ENCODE measurements around the gene KCNIP4. TPM values are rescaled to one million over a fixed set of nuclear protein-coding genes. Genes with fewer than 3 reads are reported as not detected.

Gene KCNIP4
- total RNA-seq, 3 donors from 2014 or later: 0.96 to 11.3 (median 2.4) TPM

GRCh38 chr4:21986307-21986706 lies 37.7 kb upstream of the KCNIP4 start:
- TF ChIP-seq, protein P1, sequence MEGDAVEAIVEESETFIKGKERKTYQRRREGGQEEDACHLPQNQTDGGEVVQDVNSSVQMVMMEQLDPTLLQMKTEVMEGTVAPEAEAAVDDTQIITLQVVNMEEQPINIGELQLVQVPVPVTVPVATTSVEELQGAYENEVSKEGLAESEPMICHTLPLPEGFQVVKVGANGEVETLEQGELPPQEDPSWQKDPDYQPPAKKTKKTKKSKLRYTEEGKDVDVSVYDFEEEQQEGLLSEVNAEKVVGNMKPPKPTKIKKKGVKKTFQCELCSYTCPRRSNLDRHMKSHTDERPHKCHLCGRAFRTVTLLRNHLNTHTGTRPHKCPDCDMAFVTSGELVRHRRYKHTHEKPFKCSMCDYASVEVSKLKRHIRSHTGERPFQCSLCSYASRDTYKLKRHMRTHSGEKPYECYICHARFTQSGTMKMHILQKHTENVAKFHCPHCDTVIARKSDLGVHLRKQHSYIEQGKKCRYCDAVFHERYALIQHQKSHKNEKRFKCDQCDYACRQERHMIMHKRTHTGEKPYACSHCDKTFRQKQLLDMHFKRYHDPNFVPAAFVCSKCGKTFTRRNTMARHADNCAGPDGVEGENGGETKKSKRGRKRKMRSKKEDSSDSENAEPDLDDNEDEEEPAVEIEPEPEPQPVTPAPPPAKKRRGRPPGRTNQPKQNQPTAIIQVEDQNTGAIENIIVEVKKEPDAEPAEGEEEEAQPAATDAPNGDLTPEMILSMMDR (IDR thresholded peaks at IDR 0.05): no peak
- DNase-seq (peak in 1 of 3 donors; percentile 4), ATAC-seq (no peak)
- intact Hi-C loops (cut with DNase I, micrococcal nuclease): no loop called here
- H3K4me3 ChIP-seq: no peak overlapping the region
- no peaks in the 10 kb centered on the region for H3K9me3 ChIP-seq
- no peaks in the 10 kb centered on the region for H3K36me3 ChIP-seq (ENCODE audit: low read depth)
- no peaks in the 10 kb centered on the region for H3K4me1 ChIP-seq (ENCODE audit: low read depth)

DNA sequence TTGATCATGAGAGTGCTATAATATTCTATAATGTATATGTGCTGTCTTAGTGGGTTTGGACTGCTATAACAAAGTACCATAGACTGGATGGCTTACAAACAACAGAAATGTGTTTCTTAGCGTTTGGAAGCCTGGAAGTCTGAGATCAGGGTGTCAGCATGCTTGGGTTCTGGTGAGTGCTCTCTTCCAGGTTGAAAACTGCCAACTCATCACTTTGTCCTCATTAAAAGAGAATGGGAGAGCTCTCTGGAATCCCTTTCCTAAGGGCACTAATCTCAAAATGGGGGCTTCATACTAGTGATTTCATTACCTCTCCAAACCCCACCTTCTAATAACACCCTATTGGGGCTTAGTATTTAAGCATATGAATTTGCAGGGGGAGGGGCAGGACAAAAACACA lies 33.5 kb upstream of the KCNIP4 start:
- intact Hi-C loops (cut with DNase I, micrococcal nuclease): no loop called here
- no peaks in the 10 kb centered on the region for H3K9me3 ChIP-seq
- H3K36me3 ChIP-seq (ENCODE audit: low read depth): no peaks in the 10 kb centered on the region
- no peak for DNase-seq
- ATAC-seq: no peak
- no peaks in the 10 kb centered on the region for H3K4me1 ChIP-seq (ENCODE audit: low read depth)
- TF ChIP-seq, protein P1 (IDR thresholded peaks at IDR 0.05): no peak
- no peak overlapping the region for H3K4me3 ChIP-seq

- ATAC-seq: no peak
- DNase-seq: no peak
- H3K4me3 ChIP-seq: no peak overlapping the region
- H3K9me3 ChIP-seq: no peaks in the 10 kb centered on the region
- intact Hi-C loops (cut with DNase I, micrococcal nuclease): no loop called here
- no peaks in the 10 kb centered on the region for H3K4me1 ChIP-seq (ENCODE audit: low read depth)
- no peaks in the 10 kb centered on the region for H3K36me3 ChIP-seq (ENCODE audit: low read depth)
- TF ChIP-seq, protein P1 (IDR thresholded peaks at IDR 0.05): no peak
Measured at GRCh38 chr4:21979196-21979595, 30.6 kb upstream of the KCNIP4 start.

DNA sequence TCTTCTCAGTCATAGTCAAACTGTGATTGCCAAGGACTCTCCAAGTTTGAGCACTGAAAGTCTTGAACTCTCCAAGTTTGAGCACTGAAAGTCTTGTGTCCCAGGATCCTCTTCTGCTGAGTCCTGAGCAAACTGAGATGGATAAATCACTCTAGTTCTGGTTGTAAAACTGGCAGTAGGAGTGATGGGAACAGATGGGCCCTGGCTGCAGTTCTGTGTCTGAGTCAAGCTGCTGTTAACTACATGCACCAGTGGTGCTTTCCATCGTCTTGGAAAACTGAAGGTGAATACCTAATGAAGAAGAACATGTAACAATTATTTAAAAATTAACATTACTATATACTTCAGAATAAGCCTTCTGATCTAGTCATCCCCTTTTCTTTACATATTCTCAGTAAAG lies 27.6 kb upstream of the KCNIP4 start:
- TF ChIP-seq, protein P1 (IDR thresholded peaks at IDR 0.05): no peak
- no peaks in the 10 kb centered on the region for H3K36me3 ChIP-seq (ENCODE audit: low read depth)
- H3K4me3 ChIP-seq: no peak overlapping the region
- DNase-seq (no peak), ATAC-seq (no peak)
- H3K4me1 ChIP-seq (ENCODE audit: low read depth): no peaks in the 10 kb centered on the region
- intact Hi-C loops (cut with DNase I, micrococcal nuclease): no loop called here
- no peaks in the 10 kb centered on the region for H3K9me3 ChIP-seq

GRCh38 chr4:21973850-21974249 lies 25.3 kb upstream of the KCNIP4 start:
- no peak for DNase-seq
- no peak for ATAC-seq
- intact Hi-C loops (cut with DNase I, micrococcal nuclease): no loop called here
- no peaks in the 10 kb centered on the region for H3K9me3 ChIP-seq
- TF ChIP-seq, protein P1 (IDR thresholded peaks at IDR 0.05): no peak
- no peak overlapping the region for H3K4me3 ChIP-seq
- no peaks in the 10 kb centered on the region for H3K36me3 ChIP-seq (ENCODE audit: low read depth)
- H3K4me1 ChIP-seq (ENCODE audit: low read depth): no peaks in the 10 kb centered on the region

DNA sequence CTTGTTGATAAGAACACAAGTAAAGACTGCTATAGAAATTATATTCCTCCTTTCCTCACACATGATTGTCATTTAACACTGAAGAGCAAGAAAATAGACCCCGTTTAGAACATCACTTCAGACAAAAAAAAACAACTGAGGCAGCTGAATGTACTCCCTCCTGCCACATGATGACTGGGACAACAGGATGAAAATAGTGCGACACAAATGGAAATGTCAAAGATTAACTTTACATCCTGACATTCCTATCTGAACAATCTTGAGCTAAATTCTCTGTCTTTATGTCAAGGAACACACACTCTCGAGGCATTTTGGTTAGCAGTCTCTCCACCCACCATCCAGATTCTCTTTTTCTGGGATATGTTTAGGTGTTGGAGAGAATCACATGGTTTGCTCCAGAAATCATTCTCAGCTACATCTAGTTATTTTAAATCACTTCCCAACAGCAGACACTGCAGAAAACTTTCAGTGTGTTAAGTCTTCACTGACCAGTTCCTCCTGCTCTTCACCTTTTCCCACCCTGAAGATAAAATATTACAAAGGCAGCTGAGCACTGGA lies 16.3 kb upstream of the KCNIP4 start:
- TF ChIP-seq, protein P1 (IDR thresholded peaks at IDR 0.05): no peak
- intact Hi-C loops (cut with DNase I, micrococcal nuclease): no loop called here
- Histone ChIP-seq H3K4me1 (ENCODE audit: low read depth) (no peaks in the 10 kb centered on the region), H3K9me3 (no peaks in the 10 kb centered on the region), H3K36me3 (ENCODE audit: low read depth) (no peaks in the 10 kb centered on the region), H3K4me3 (no peak overlapping the region)
- DNase-seq (no peak), ATAC-seq (no peak)
